H9 (cell line): ENCODE data around the gene CDH26. TPM values are rescaled to one million over a fixed set of nuclear protein-coding genes. Genes with fewer than 3 reads are reported as not detected.

ENCODE experiments used
- DNase-seq: peaks from one replicate; pipeline ENCODE4 v3.0.0-alpha.2; 2017
- H2AFZ ChIP-seq: one replicate; pipeline ENCODE4 v1.6.1; 2013; ENCODE audit warnings: mild to moderate bottlenecking, low read length, control low read depth, moderate library complexity
- H2AK5ac ChIP-seq: 2 replicates; pipeline ENCODE4 v1.6.1; 2013; ENCODE audit warnings: low read length, control low read depth, mixed read lengths; ENCODE audit not compliant: insufficient read length
- H2BK120ac ChIP-seq: one replicate; pipeline ENCODE4 v1.6.1; 2013; ENCODE audit warnings: low read depth, mild to moderate bottlenecking, low read length, control low read depth, inconsistent platforms; ENCODE audit not compliant: poor library complexity, severe bottlenecking
- H2BK12ac ChIP-seq: 2 replicates; pipeline ENCODE4 v1.6.1; 2013; ENCODE audit warnings: low read length, control low read depth, mixed read lengths, low read depth; ENCODE audit not compliant: insufficient read length
- H2BK15ac ChIP-seq: 2 replicates; pipeline ENCODE4 v1.6.1; 2013; ENCODE audit warnings: low read depth, low read length, control low read depth
- H2BK20ac ChIP-seq: one replicate; pipeline ENCODE4 v1.6.1; 2013; ENCODE audit warnings: low read depth, mild to moderate bottlenecking, low read length, control low read depth, inconsistent platforms; ENCODE audit not compliant: poor library complexity, severe bottlenecking
- H2BK5ac ChIP-seq: 2 replicates; pipeline ENCODE4 v1.6.1; 2013; ENCODE audit warnings: low read length, control low read depth, mixed read lengths; ENCODE audit not compliant: insufficient read length
- H3K14ac ChIP-seq: 2 replicates; pipeline ENCODE4 v1.6.1; 2013; ENCODE audit warnings: low read length, control low read depth; ENCODE audit not compliant: insufficient read depth
- H3K18ac ChIP-seq: 2 replicates; pipeline ENCODE4 v1.6.1; 2013; ENCODE audit warnings: low read depth, mild to moderate bottlenecking, mixed read lengths, low read length, control low read depth; ENCODE audit not compliant: insufficient read length
- H3K23ac ChIP-seq: 2 replicates; pipeline ENCODE4 v1.6.1; 2013; ENCODE audit warnings: low read length, control low read depth, mixed read lengths, low read depth; ENCODE audit not compliant: insufficient read length
- H3K23me2 ChIP-seq: 2 replicates; pipeline ENCODE4 v1.6.1; 2013; ENCODE audit warnings: low read depth, mild to moderate bottlenecking, mixed read lengths, low read length, control low read depth; ENCODE audit not compliant: insufficient read length, poor library complexity, severe bottlenecking
- H3K27ac ChIP-seq: 2 replicates; pipeline ENCODE4 v1.5.1; 2013; ENCODE audit warnings: low read length, control low read depth, mixed read lengths, low read depth; ENCODE audit not compliant: insufficient read length
- H3K27me3 ChIP-seq: 2 replicates; pipeline ENCODE4 v1.6.1; 2013; ENCODE audit warnings: low read length, control low read depth, inconsistent platforms; ENCODE audit not compliant: insufficient read depth
- H3K4ac ChIP-seq: 2 replicates; pipeline ENCODE4 v1.6.1; 2013; ENCODE audit warnings: low read depth, mild to moderate bottlenecking, control low read depth, inconsistent platforms, low read length, moderate library complexity
- H3K4me1 ChIP-seq: 2 replicates; pipeline ENCODE4 v1.6.1; 2013; ENCODE audit warnings: low read length, control low read depth, inconsistent platforms; ENCODE audit not compliant: insufficient read depth
- H3K4me2 ChIP-seq: 2 replicates; pipeline ENCODE4 v1.6.1; 2013; ENCODE audit warnings: low read length, control low read depth, mixed read lengths; ENCODE audit not compliant: insufficient read length, insufficient read depth
- H3K56ac ChIP-seq: 2 replicates; pipeline ENCODE4 v1.6.1; 2013; ENCODE audit warnings: low read depth, mild to moderate bottlenecking, mixed read lengths, low read length, control low read depth; ENCODE audit not compliant: insufficient read length
- H3K79me1 ChIP-seq: 2 replicates; pipeline ENCODE4 v1.6.1; 2013; ENCODE audit warnings: low read depth, mild to moderate bottlenecking, moderate library complexity, low read length, control low read depth, inconsistent platforms; ENCODE audit not compliant: insufficient read depth, poor library complexity, severe bottlenecking
- H3K79me2 ChIP-seq: 2 replicates; pipeline ENCODE4 v1.6.1; 2013; ENCODE audit warnings: low read length, control low read depth, inconsistent platforms; ENCODE audit not compliant: insufficient read depth
- H3K9ac ChIP-seq: 2 replicates; pipeline ENCODE4 v1.6.1; 2013; ENCODE audit warnings: low read length, control low read depth, mixed read lengths; ENCODE audit not compliant: insufficient read length; ENCODE audit errors: extremely low read depth
- H3K9me3 ChIP-seq: one replicate; pipeline ENCODE4 v1.6.1; 2013; ENCODE audit warnings: low read depth, low read length, inconsistent platforms; ENCODE audit not compliant: control insufficient read depth
- H3T11ph ChIP-seq: one replicate; pipeline ENCODE4 v1.6.1; 2013; ENCODE audit warnings: mild to moderate bottlenecking, low read length, control low read depth, inconsistent platforms
- H4K20me1 ChIP-seq: one replicate; pipeline ENCODE4 v1.6.1; 2013; ENCODE audit not compliant: control insufficient read depth, insufficient read length, insufficient read depth
- H4K5ac ChIP-seq: 2 replicates; pipeline ENCODE4 v1.6.1; 2013; ENCODE audit warnings: low read depth, mild to moderate bottlenecking, mixed read lengths, low read length, control low read depth; ENCODE audit not compliant: insufficient read length
- H4K8ac ChIP-seq: replicated peaks from 2 replicates; pipeline ENCODE4 v1.6.1; 2013; ENCODE audit warnings: low read length, control low read depth, mixed read lengths, low read depth; ENCODE audit not compliant: insufficient read length
- H4K91ac ChIP-seq: 2 replicates; pipeline ENCODE4 v1.6.1; 2013; ENCODE audit warnings: low read depth, mild to moderate bottlenecking, moderate library complexity, mixed read lengths, low read length, control low read depth; ENCODE audit not compliant: insufficient read length
- H3K27ac Mint-ChIP-seq, 3 experiments: 2 replicates in 2 of 3; 3 replicates in 1 of 3; pipeline ENCODE4 v1.8.0; 2020 to 2021; ENCODE audit warnings: mixed read lengths in 3 of 3, mild to moderate bottlenecking in 1 of 3, moderate library complexity in 1 of 3
- H3K27me3 Mint-ChIP-seq: 2 replicates; pipeline ENCODE4 v1.8.0; 2021; ENCODE audit warnings: low read depth, mild to moderate bottlenecking, moderate library complexity, mixed read lengths
- H3K36me3 Mint-ChIP-seq, 3 experiments: 2 replicates in 2 of 3; 3 replicates in 1 of 3; pipeline ENCODE4 v1.8.0; 2020 to 2021; ENCODE audit warnings: low read depth in 3 of 3, mixed read lengths in 3 of 3; ENCODE audit not compliant: insufficient read depth in 1 of 3
- H3K4me1 Mint-ChIP-seq, 2 experiments: 2 replicates each; pipeline ENCODE4 v1.8.0; 2020; ENCODE audit warnings: mixed read lengths in 2 of 2
- H3K4me3 Mint-ChIP-seq, 2 experiments: 2 replicates in 1 of 2; 3 replicates in 1 of 2; pipeline ENCODE4 v1.8.0; 2020 to 2021; ENCODE audit warnings: mild to moderate bottlenecking in 2 of 2, mixed read lengths in 2 of 2, moderate library complexity in 1 of 2
- H3K9me3 Mint-ChIP-seq, 2 experiments: 2 replicates in 1 of 2; 3 replicates in 1 of 2; pipeline ENCODE4 v1.8.0; 2020; ENCODE audit warnings: mild to moderate bottlenecking in 2 of 2, mixed read lengths in 2 of 2, moderate library complexity in 1 of 2
- WGBS: extraction: QIAGEN DNeasy Blood & Tissue Kit; methylation state at CpG from one replicate; pipeline ENCODE4 v1.1.7; 2013; ENCODE audit warnings: missing lambda C conversion rate, low lambda C conversion rate, mixed read lengths; ENCODE audit not compliant: insufficient read length; ENCODE audit errors: extremely low coverage; 5-methylcytosine and 5-hydroxymethylcytosine counted together
- total RNA-seq: library from RNA; stranded (reverse); gene quantifications from 2 replicates; pipeline ENCODE4 v1.2.1, GENCODE V29; 2021
- TF ChIP-seq, protein P1 (sequence below): fragments of 200-600 bp; sonication (generic); conservative IDR thresholded peaks from 3 replicates; pipeline ENCODE4 v1.8.0; 2021; ENCODE audit warnings: antibody characterized with exemption, mild to moderate bottlenecking

Gene CDH26
- total RNA-seq, 1 experiment from 2014 or later = 0.79 TPM

DNA sequence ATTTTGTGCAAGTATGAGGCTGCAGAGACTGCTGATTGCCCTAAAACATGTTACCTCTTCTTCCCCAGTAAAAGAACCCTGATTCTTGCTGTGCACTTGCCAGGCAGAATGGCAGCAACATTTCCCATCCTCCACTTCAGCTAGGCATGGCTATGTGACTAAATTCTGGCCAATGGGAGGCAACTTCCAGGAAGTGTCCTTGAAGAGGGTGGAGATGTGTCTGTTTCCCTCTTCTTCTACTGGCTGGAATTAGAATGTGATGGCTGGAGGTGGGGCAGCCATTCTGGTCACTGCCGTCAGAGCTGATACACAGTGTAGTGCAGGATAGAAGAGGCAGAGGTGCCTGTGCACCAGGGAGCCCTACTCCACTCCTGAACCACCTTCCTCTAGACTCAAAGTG is 64.6 kb downstream of the CDH26 start:
- no peak overlapping the region for H2BK12ac ChIP-seq
- H3K27me3 ChIP-seq = no peaks in the 10 kb centered on the region
- no peaks in the 10 kb centered on the region; the same call in 1 of the 2 replicates for H3K4me1 ChIP-seq
- H3K4me1 Mint-ChIP-seq = peaks cover 2 to 10% of the 10 kb centered on the region in 2 experiments; a peak in 3 of 4 replicates
- H3K27ac Mint-ChIP-seq = no peak overlapping the region
- H3K56ac ChIP-seq = no peak overlapping the region
- H3K9me3 ChIP-seq = no peaks in the 10 kb centered on the region
- no peak overlapping the region for H2BK15ac ChIP-seq
- H3K79me1 ChIP-seq = no peaks in the 10 kb centered on the region
- no peak overlapping the region for H3K4me3 Mint-ChIP-seq
- no peaks in the 10 kb centered on the region for H3K23me2 ChIP-seq
- no peak overlapping the region for H3K14ac ChIP-seq
- no peak overlapping the region for H4K91ac ChIP-seq
- no peak overlapping the region for H3K9ac ChIP-seq
- no peak overlapping the region for H3K4ac ChIP-seq
- no peaks in the 10 kb centered on the region for H4K20me1 ChIP-seq
- no peak overlapping the region for H4K5ac ChIP-seq
- H3K27ac ChIP-seq = no peak overlapping the region
- H2BK20ac ChIP-seq = no peak overlapping the region
- no peak overlapping the region for H3K23ac ChIP-seq
- H3K18ac ChIP-seq = no peak overlapping the region
- no peak overlapping the region for H2BK120ac ChIP-seq
- no peaks in the 10 kb centered on the region for H3K79me2 ChIP-seq
- H3K9me3 Mint-ChIP-seq = peaks cover 2 to 3% of the 10 kb centered on the region in 2 experiments; a peak in 3 of 5 replicates
- H2AK5ac ChIP-seq = no peak overlapping the region
- no peaks in the 10 kb centered on the region for H3K36me3 Mint-ChIP-seq
- no peak for DNase-seq
- WGBS = no CpG with 5 or more reads among the region's 1 CpG
- no peak overlapping the region for H4K8ac ChIP-seq
- no peak overlapping the region for H2AFZ ChIP-seq
- H2BK5ac ChIP-seq = no peak overlapping the region
- H3T11ph ChIP-seq = no peak overlapping the region
- H3K27me3 Mint-ChIP-seq = peaks cover 10% of the 10 kb centered on the region; the same call in 1 of the 2 replicates
- no peak overlapping the region for H3K4me2 ChIP-seq
- TF ChIP-seq, protein P1, sequence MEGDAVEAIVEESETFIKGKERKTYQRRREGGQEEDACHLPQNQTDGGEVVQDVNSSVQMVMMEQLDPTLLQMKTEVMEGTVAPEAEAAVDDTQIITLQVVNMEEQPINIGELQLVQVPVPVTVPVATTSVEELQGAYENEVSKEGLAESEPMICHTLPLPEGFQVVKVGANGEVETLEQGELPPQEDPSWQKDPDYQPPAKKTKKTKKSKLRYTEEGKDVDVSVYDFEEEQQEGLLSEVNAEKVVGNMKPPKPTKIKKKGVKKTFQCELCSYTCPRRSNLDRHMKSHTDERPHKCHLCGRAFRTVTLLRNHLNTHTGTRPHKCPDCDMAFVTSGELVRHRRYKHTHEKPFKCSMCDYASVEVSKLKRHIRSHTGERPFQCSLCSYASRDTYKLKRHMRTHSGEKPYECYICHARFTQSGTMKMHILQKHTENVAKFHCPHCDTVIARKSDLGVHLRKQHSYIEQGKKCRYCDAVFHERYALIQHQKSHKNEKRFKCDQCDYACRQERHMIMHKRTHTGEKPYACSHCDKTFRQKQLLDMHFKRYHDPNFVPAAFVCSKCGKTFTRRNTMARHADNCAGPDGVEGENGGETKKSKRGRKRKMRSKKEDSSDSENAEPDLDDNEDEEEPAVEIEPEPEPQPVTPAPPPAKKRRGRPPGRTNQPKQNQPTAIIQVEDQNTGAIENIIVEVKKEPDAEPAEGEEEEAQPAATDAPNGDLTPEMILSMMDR = no peak
